RWPE1 (cell line): Measurements from ENCODE around the gene FCGBP.
"Not testable (repeated sequence)": the region's sequence is repeated elsewhere in the genome, so short reads cannot be mapped to it uniquely, and the experiment has no call there.

Experiments
- CTCF ChIA-PET: fragments of 350-600 bp; sonication (Branson Sonifier 250); formaldehyde crosslinking; extraction: SDS; loops from one replicate; lab custom pipeline; 2021; lab: Yijun Ruan, JAX
- POLR2A ChIA-PET: fragments of 400-600 bp; formaldehyde crosslinking; extraction: SDS; loops from one replicate; lab custom pipeline; 2020; ENCODE audit warnings: antibody characterized with exemption; ENCODE audit not compliant: low non-redundant PET; lab: Yijun Ruan, JAX
- DNase-seq: peaks from one replicate; pipeline ENCODE4 v3.0.0; 2012; ENCODE audit warnings: low spot score
- H3K27ac ChIP-seq: fragments of 450-650 bp; 2 replicates; pipeline ENCODE4 v1.5.1; 2017
- TF ChIP-seq, protein P1 (sequence below): fragments of 450-650 bp; conservative IDR thresholded peaks from 2 replicates; pipeline ENCODE4 v1.5.1; 2017; ENCODE audit warnings: low read depth, mild to moderate bottlenecking

Gene FCGBP

DNA sequence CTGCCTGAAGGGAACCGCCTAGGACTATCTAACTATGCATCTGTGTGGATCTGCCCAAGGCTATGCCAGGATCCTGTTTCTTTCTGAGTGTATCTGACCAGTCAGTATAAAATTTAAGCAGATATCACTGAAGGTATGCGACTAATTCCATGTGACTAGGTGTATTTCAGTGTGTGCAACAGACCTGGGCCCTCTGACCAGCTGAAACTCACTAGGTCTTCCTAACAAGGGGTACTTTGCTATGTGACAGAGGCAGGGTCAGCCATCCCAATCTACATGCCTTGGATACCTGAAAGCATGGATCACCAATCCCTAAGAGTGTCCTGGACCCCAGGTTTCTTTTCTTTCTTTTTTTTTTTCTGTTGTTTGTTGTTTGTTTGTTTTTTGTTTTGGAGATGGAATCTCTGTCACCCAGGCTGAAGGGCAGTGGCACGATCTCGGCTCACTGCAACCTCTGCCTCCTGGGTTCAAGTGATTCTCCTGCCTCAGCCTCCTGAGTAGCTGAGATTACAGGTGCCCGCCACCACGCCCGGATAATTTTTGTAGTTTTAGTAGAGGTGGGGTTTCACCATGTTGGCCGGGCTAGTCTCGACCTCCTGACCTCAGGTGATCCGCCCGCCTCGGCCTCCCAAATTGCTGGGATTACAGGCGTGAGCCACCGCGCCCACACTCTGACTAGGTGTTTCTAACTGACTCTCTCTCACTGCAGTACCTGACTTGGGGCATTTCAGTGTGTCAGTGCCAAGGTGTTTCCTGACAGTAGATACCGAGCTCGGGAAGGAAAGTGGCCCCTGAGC lies 43.5 kb downstream of the FCGBP start:
- no peak overlapping the region for H3K27ac ChIP-seq
- no peak for DNase-seq
- TF ChIP-seq, protein P1, sequence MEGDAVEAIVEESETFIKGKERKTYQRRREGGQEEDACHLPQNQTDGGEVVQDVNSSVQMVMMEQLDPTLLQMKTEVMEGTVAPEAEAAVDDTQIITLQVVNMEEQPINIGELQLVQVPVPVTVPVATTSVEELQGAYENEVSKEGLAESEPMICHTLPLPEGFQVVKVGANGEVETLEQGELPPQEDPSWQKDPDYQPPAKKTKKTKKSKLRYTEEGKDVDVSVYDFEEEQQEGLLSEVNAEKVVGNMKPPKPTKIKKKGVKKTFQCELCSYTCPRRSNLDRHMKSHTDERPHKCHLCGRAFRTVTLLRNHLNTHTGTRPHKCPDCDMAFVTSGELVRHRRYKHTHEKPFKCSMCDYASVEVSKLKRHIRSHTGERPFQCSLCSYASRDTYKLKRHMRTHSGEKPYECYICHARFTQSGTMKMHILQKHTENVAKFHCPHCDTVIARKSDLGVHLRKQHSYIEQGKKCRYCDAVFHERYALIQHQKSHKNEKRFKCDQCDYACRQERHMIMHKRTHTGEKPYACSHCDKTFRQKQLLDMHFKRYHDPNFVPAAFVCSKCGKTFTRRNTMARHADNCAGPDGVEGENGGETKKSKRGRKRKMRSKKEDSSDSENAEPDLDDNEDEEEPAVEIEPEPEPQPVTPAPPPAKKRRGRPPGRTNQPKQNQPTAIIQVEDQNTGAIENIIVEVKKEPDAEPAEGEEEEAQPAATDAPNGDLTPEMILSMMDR: no peak
- ChIA-PET CTCF (no interaction called here), POLR2A (no interaction called here)

DNA sequence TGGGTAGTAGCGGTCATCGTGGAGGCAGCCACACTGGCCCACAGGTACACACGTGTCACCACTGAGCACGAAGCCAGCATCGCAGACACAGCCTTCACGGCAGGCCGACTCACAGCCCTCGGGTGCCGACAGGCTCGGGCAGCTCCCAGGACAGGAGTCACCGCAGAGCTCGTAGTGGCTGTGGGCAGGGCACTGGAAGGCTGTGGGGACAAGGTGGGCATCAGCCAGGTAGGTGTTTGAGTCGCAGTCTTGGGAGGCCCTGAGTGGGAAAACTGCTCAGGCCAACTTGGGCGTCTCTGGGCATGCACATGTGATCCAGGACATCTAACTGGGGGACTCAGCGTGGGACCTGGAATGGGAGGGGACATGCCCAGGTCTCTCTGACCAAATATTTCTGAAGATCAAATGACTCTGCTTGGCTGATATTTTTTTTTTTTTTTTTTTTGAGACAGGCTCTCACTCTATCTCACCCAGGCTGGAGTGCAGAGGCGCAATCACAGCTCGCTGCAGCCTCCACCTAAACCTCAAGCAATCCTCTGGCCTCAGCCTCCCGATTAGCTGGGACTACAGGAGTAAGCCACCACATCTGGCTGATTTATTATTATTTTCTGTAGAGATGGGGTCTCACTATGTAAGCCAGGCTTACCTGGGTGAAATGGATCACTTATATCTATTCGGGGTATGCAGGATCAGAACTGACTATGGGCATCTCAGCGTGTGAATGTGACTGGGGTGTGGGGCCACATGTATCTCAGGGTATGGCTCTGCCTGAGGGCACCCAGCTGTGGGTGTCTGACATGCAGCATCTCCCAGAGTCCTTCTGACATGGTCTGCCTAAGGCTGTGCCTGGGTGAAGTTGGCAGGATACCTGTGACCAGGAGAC lies 44.3 kb downstream of the FCGBP start:
- POLR2A ChIA-PET, DNase-seq, CTCF ChIA-PET, H3K27ac ChIP-seq: not testable (repeated sequence)

DNA sequence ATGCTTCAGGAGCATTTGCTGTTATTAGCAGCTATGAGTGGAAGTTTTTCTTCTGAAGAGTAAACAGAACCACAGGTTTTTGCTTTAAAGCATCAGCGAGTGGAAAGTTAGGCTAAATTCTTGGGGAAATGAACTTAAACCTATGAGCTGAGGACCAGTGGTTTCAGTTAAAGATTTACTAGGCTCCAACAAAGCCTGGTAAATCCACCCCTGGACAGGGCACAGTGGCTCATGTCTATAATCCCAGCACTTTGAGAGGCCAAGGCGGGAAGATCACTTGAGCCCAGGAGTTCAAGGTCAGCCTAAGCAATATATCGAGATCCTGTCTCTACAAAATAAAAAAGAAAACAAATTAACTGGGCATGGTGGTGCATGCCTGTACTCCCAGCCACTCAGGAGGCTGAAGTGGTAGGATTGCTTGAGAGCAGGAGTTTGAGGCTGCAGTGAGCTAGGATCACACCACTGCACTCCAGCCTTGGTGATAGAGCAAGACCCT lies 46.9 kb downstream of the FCGBP start:
- CTCF ChIA-PET, DNase-seq, H3K27ac ChIP-seq, POLR2A ChIA-PET: not testable (repeated sequence)

DNA sequence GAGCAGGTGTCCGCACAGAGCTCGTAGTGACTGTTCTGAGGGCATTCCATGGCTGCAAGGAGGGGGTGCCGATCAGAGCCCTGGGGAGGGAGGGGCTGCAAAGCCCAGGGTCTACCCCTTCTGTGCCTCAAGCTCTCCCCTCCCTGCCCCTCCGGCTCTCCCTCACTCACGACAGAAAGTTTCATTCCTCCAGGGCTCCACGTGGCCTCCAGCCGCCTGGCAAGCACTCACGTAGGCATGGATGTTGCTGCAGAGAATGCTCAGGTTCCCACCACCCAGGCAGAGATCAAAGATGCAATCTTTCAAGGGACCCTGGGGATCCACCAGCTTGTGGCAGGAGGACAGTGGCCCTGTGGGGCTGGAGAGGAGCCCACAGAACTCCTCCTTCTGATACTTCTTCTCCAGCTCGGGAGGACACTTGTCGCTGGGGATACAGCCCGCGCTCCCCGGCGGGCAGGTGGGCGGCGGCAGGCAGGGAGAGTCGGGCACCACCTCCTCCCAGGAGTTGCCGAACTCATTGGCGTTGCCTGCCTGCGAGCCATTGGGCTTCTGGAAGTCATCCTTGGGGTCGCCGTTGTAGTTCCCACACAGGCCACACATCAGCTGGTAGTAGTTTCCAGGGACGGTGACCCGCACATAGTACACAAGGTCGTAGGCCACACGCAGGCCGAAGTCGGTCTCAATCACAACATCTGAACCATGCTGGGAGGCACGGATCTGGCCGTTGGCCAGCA lies 48.4 kb downstream of the FCGBP start:
- H3K27ac ChIP-seq, DNase-seq, CTCF ChIA-PET, POLR2A ChIA-PET: not testable (repeated sequence)

DNA sequence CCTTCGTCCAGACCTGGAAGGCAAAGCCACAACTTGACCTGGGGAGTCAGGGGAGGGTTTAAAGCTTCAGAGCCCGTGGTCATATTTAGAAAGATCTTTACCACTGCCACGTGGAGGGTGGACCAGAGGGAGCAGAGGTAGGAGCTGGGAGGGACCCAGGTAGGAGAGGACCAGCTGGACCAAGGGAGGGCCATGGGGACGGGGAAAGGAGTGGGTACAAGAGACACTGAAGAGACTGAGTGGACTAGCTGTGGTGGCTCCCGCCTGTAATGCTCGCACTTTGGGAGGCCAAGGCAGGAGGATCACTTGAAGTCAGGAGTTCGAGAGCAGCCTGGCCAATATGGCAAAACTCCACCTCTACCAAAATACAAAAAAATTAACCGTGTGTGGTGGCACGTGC lies 49.7 kb downstream of the FCGBP start:
- CTCF ChIA-PET, H3K27ac ChIP-seq, DNase-seq, POLR2A ChIA-PET: not testable (repeated sequence)
